H1 (cell line): ENCODE results near the gene GOLGA8Q. TPM values are rescaled to one million over a fixed set of nuclear protein-coding genes. Genes with fewer than 3 reads are reported as not detected.
"Not testable (repeated sequence)": the region's sequence is repeated elsewhere in the genome, so short reads cannot be mapped to it uniquely, and the experiment has no call there.

Experiments
- CTCF ChIA-PET: fragments of 300-600 bp; sonication (Branson Sonifier 250); formaldehyde crosslinking; loops from one replicate; lab custom pipeline; 2021; ENCODE audit not compliant: partially characterized antibody; lab: Charles Lee
- POLR2A ChIA-PET: fragments of 300-600 bp; sonication (Branson Sonifier 250); formaldehyde crosslinking; loops from one replicate; lab custom pipeline; 2021; ENCODE audit warnings: inconsistent platforms; ENCODE audit not compliant: partially characterized antibody; lab: Charles Lee
- DNase-seq, 2 experiments: peaks; one replicate each; pipeline versions ENCODE4 v3.0.0 to v3.0.0-alpha.2; 2010 to 2022; ENCODE audit warnings: low spot score in 2 of 2, low read depth in 1 of 2, mixed read lengths in 1 of 2
- FAIRE-seq: peaks from 2 replicates; lab custom pipeline; 2011; peaks lifted over from hg19 to GRCh38; lab: Jason Lieb, UNC
- H2AFZ ChIP-seq: 2 replicates; pipeline ENCODE4 v1.8.1; 2012; ENCODE audit warnings: low read length, inconsistent platforms
- H2AK5ac ChIP-seq: 2 replicates; pipeline ENCODE4 v1.6.1; 2013; ENCODE audit warnings: low read depth, low read length
- H2BK120ac ChIP-seq: replicated peaks from 2 replicates; pipeline ENCODE3; 2013; ENCODE audit warnings: low read depth, low read length, inconsistent platforms
- H2BK12ac ChIP-seq: 2 replicates; pipeline ENCODE4 v1.6.1; 2013; ENCODE audit warnings: low read depth, low read length
- H2BK15ac ChIP-seq: 2 replicates; pipeline ENCODE4 v1.6.1; 2013; ENCODE audit warnings: low read length
- H2BK20ac ChIP-seq: 2 replicates; pipeline ENCODE4 v1.6.1; 2013; ENCODE audit warnings: low read length
- H2BK5ac ChIP-seq: 2 replicates; pipeline ENCODE4 v1.6.1; 2013; ENCODE audit warnings: low read depth, low read length
- H3K14ac ChIP-seq: 2 replicates; pipeline ENCODE4 v1.6.1; 2013; ENCODE audit warnings: inconsistent platforms; ENCODE audit not compliant: insufficient read length
- H3K18ac ChIP-seq: 2 replicates; pipeline ENCODE4 v1.6.1; 2013; ENCODE audit warnings: low read length; ENCODE audit errors: extremely low read depth
- H3K23ac ChIP-seq: 2 replicates; pipeline ENCODE4 v1.6.1; 2013; ENCODE audit warnings: inconsistent platforms; ENCODE audit not compliant: insufficient read length
- H3K23me2 ChIP-seq: 2 replicates; pipeline ENCODE4 v1.6.1; 2013; ENCODE audit warnings: low read depth, low read length
- H3K27ac ChIP-seq: 2 replicates; pipeline ENCODE4 v1.6.1; 2011; ENCODE audit warnings: low read depth, low read length, inconsistent platforms
- H3K27me3 ChIP-seq, 4 experiments: replicated peaks in 1 of 4; 1 replicate in 1 of 4; 2 replicates in 3 of 4; pipeline versions ENCODE4 v1.6.1 to v1.8.1; 2011 to 2013; ENCODE audit warnings: low read length in 3 of 4, mild to moderate bottlenecking in 3 of 4, inconsistent platforms in 2 of 4, mixed read lengths in 2 of 4, moderate library complexity in 1 of 4; ENCODE audit not compliant: control insufficient read depth in 3 of 4, insufficient read depth in 3 of 4; ENCODE audit errors: extremely low read depth in 1 of 4
- H3K36me3 ChIP-seq, 4 experiments: 2 replicates each; pipeline versions ENCODE4 v1.6.1 to v1.8.1; 2011 to 2013; ENCODE audit warnings: mild to moderate bottlenecking in 4 of 4, low read length in 3 of 4, moderate library complexity in 2 of 4, control low read depth in 1 of 4, inconsistent platforms in 1 of 4; ENCODE audit not compliant: insufficient read depth in 4 of 4, control insufficient read depth in 2 of 4
- H3K4ac ChIP-seq: replicated peaks from 2 replicates; pipeline ENCODE3; 2013; ENCODE audit warnings: low read length, low read depth, mixed read lengths, inconsistent platforms; ENCODE audit not compliant: insufficient read length
- H3K4me1 ChIP-seq, 4 experiments: replicated peaks in 1 of 4; 1 replicate in 1 of 4; 2 replicates in 3 of 4; pipeline versions ENCODE4 v1.6.1 to v1.8.1; 2011 to 2013; ENCODE audit warnings: low read length in 3 of 4, inconsistent platforms in 2 of 4, mixed read lengths in 1 of 4; ENCODE audit not compliant: insufficient read depth in 4 of 4, control insufficient read depth in 3 of 4
- H3K4me2 ChIP-seq, 2 experiments: 2 replicates each; pipeline versions ENCODE4 v1.6.1 to v1.8.1; 2011 to 2013; ENCODE audit warnings: low read depth in 2 of 2, low read length in 2 of 2, control low read depth in 1 of 2, inconsistent platforms in 1 of 2, mild to moderate bottlenecking in 1 of 2; ENCODE audit not compliant: insufficient read depth in 1 of 2
- H3K4me3 ChIP-seq, 4 experiments: fragments of 200-600, 300-600 bp in 1 of 4; sonication (generic), shearing (Covaris generic), sonication (Bioruptor Twin) in 1 of 4; 2 replicates each; pipeline versions ENCODE4 v1.5.1 to v1.8.1; 2011 to 2016; ENCODE audit warnings: low read length in 4 of 4, low read depth in 3 of 4, control low read depth in 2 of 4, inconsistent platforms in 2 of 4, mild to moderate bottlenecking in 2 of 4, mixed read lengths in 1 of 4, moderate library complexity in 1 of 4; ENCODE audit not compliant: insufficient read depth in 2 of 4; ENCODE audit errors: extremely low read depth in 1 of 4
- H3K56ac ChIP-seq: replicated peaks from 2 replicates; pipeline ENCODE3; 2013; ENCODE audit warnings: low read depth, mild to moderate bottlenecking, mixed read lengths, low read length, inconsistent platforms; ENCODE audit not compliant: insufficient read length
- H3K79me1 ChIP-seq: 2 replicates; pipeline ENCODE4 v1.6.1; 2013; ENCODE audit warnings: low read depth, low read length, control low read depth
- H3K79me2 ChIP-seq, 2 experiments: 2 replicates each; pipeline versions ENCODE4 v1.6.1 to v1.8.1; 2012 to 2013; ENCODE audit warnings: low read length in 2 of 2, mild to moderate bottlenecking in 2 of 2, inconsistent platforms in 1 of 2; ENCODE audit not compliant: insufficient read depth in 2 of 2, control insufficient read depth in 1 of 2
- H3K9ac ChIP-seq, 4 experiments: replicated peaks in 1 of 4; 1 replicate in 1 of 4; 2 replicates in 3 of 4; pipeline versions ENCODE4 v1.6.1 to v1.8.1; 2011 to 2013; ENCODE audit warnings: low read depth in 3 of 4, low read length in 3 of 4, control low read depth in 2 of 4, mild to moderate bottlenecking in 2 of 4, moderate library complexity in 2 of 4, inconsistent platforms in 1 of 4; ENCODE audit errors: extremely low read depth in 1 of 4
- H3K9me3 ChIP-seq, 2 experiments: 2 replicates each; pipeline versions ENCODE4 v1.6.1 to v1.8.1; 2012 to 2013; ENCODE audit warnings: mild to moderate bottlenecking in 2 of 2, moderate library complexity in 2 of 2, control low read depth in 1 of 2, inconsistent platforms in 1 of 2, low read depth in 1 of 2, low read length in 1 of 2, mixed read lengths in 1 of 2; ENCODE audit not compliant: insufficient read depth in 2 of 2
- H4K20me1 ChIP-seq, 2 experiments: replicated peaks in 1 of 2; 2 replicates each; pipeline versions ENCODE3 to v1.8.1; 2011 to 2013; ENCODE audit warnings: inconsistent platforms in 2 of 2, low read length in 2 of 2, mild to moderate bottlenecking in 1 of 2; ENCODE audit not compliant: insufficient read depth in 2 of 2, control insufficient read depth in 1 of 2
- H4K5ac ChIP-seq: 2 replicates; pipeline ENCODE4 v1.6.1; 2013; ENCODE audit warnings: low read length, low read depth, mixed read lengths, inconsistent platforms; ENCODE audit not compliant: insufficient read length
- H4K8ac ChIP-seq: 2 replicates; pipeline ENCODE4 v1.8.0; 2013; ENCODE audit warnings: mild to moderate bottlenecking, moderate library complexity, low read length, inconsistent platforms; ENCODE audit not compliant: insufficient read depth; ENCODE audit errors: extremely low read depth
- H4K91ac ChIP-seq: replicated peaks from 2 replicates; pipeline ENCODE3; 2013; ENCODE audit warnings: low read length, mixed read lengths, inconsistent platforms; ENCODE audit not compliant: insufficient read length
- WGBS, 2 experiments: shearing (Covaris generic) in 1 of 2; methylation state at CpG; one replicate each; pipeline versions ENCODE4 v1.1.6 to v1.1.7; 2013 to 2015; ENCODE audit warnings: low lambda C conversion rate in 2 of 2, mixed read lengths in 2 of 2, inconsistent platforms in 1 of 2, low coverage in 1 of 2, missing lambda C conversion rate in 1 of 2; ENCODE audit not compliant: insufficient replicate concordance in 2 of 2, insufficient coverage in 1 of 2, insufficient read length in 1 of 2; ENCODE audit errors: extremely low coverage in 1 of 2, missing lambda C conversion rate in 1 of 2; 5-methylcytosine and 5-hydroxymethylcytosine counted together
- polyA plus RNA-seq, 7 experiments: library from polyadenylated mRNA; depleted of rRNA in 3 of 7; stranded (reverse) in 5 of 7; unstranded in 2 of 7; fragments of >200 nt in 5 of 7; fragments of 200-250 nt in 2 of 7; gene quantifications; 1 replicate in 5 of 7; 2 replicates in 1 of 7; 4 replicates in 1 of 7; pipeline versions ENCODE4 v1.2.1 to v1.2.3, GENCODE V29; 2011 to 2013; ENCODE audit warnings: missing spikeins in 2 of 7, mixed read lengths in 2 of 7
- small RNA-seq: library from polyadenylated mRNA; stranded (forward); fragments of <200 nt; extraction: miRNeasy Mini kit (QIAGEN cat#:217004); gene quantifications from one replicate; pipeline ENCODE3, GENCODE V24; 2013; ENCODE audit not compliant: insufficient read depth
- total RNA-seq: library from RNA; stranded (reverse); fragmentation: NEBNext Ultra II Directional; extraction: Animal tissue kit (Norgen Biotek cat#: 25700); gene quantifications from 2 replicates; pipeline ENCODE4 v1.2.1, GENCODE V29; 2021

GOLGA8Q gene
- total and polyA plus RNA-seq, 2 of the 8 experiments (the other 6 are each of a cell fraction or from before 2014, with no cell fraction given): not detected

DNA sequence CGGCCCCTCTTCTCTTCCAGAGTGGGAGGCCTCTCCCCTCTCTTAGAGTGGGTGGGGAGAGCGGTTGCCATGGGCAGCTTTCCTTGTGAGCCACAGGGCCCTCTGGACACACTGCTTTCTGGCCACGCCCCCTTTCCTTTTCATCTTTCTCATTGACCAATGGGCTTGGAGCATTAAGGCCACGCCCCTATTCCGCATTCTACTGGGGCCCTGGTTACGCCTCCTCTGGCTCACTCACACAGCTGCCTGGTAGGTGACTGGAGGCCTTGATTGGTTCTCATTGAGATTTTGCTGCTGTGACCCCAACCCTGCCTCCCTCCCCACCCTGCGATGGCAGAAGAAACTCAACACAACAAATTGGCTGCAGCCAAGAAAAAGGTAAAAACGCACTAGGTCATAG is 51.9 kb downstream of the GOLGA8Q start, which contains the start of gene GOLGA8H:
TSS of gene GOLGA8H (plus strand) at position 233 of the 400 bp plus-strand sequence. CDS start at position 331, 98 bp downstream.
- H4K8ac ChIP-seq, FAIRE-seq, H3K4me2 ChIP-seq, H3K23me2 ChIP-seq, POLR2A ChIA-PET, H2BK12ac ChIP-seq, H3K27me3 ChIP-seq, CTCF ChIA-PET, H3K14ac ChIP-seq, H3K79me1 ChIP-seq, DNase-seq, H2BK15ac ChIP-seq, H3K9ac ChIP-seq, H3K27ac ChIP-seq, H3K18ac ChIP-seq, H3K36me3 ChIP-seq, H2BK120ac ChIP-seq, H3K4me1 ChIP-seq, H4K20me1 ChIP-seq, H4K5ac ChIP-seq, H3K4ac ChIP-seq, H2AK5ac ChIP-seq, H3K23ac ChIP-seq, H2BK5ac ChIP-seq, H3K9me3 ChIP-seq, H3K4me3 ChIP-seq, H4K91ac ChIP-seq, H3K79me2 ChIP-seq, H2BK20ac ChIP-seq, H3K56ac ChIP-seq, H2AFZ ChIP-seq: not testable (repeated sequence)
- 33% methylated on average over 1 of the region's 8 CpGs; no CpG with 5 or more reads in 1 of the 2 experiments for WGBS, 2 experiments

Small RNA genes within 50 kb of the gene (small RNA-seq; reads per million reads assigned to genes)
- gene RF00096 (not detected), gene RN7SL796P (not detected)

Other genes starting within 250 kb of the GOLGA8Q start
- gene CHRFAM7A, start 158.5 kb upstream of the GOLGA8Q start, total RNA-seq: 3.3 and 7.3 TPM in 2 replicates
- 3.0 and 3.1 TPM in 2 replicates for gene CHRFAM7A, start 158.5 kb upstream of the GOLGA8Q start, polyA plus RNA-seq (2011; rRNA removed)
- 0.10 and 0.34 TPM in 2 replicates for gene GOLGA8R, start 137.8 kb upstream of the GOLGA8Q start, total RNA-seq
- gene GOLGA8R, start 137.8 kb upstream of the GOLGA8Q start, polyA plus RNA-seq (2011; rRNA removed): 0.03 TPM in 1 of 2 replicates, not detected in the other
- 0.71 and 1.4 TPM in 2 replicates for gene GOLGA8H, start 52.0 kb downstream of the GOLGA8Q start, total RNA-seq
- 0.26 and 0.49 TPM in 2 replicates for gene GOLGA8H, start 52.0 kb downstream of the GOLGA8Q start, polyA plus RNA-seq (2011; rRNA removed)